WTC11 (cell line): ENCODE measurements around the gene BBS4. TPM values are rescaled to one million over a fixed set of nuclear protein-coding genes. Genes with fewer than 3 reads are reported as not detected.

Experiments used
- ATAC-seq: fragments of 200-7000 bp; cut with Tn5 transposase; 2 replicates; pipeline ENCODE4 v1.10.0; 2021; ENCODE audit warnings: mild to moderate bottlenecking, moderate library complexity
- CTCF ChIA-PET: fragments of 300-600 bp; sonication (Branson Sonifier 250); formaldehyde crosslinking; loops from one replicate; lab custom pipeline; 2021; ENCODE audit warnings: antibody characterized with exemption; lab: Charles Lee
- POLR2A ChIA-PET: fragments of 350-600 bp; sonication (Branson Sonifier 250); formaldehyde crosslinking; loops from one replicate; lab custom pipeline; 2021; ENCODE audit warnings: antibody characterized with exemption; lab: Charles Lee
- DNase-seq: peaks from one replicate; pipeline ENCODE4 v3.0.0; 2021; ENCODE audit warnings: low spot score
- H3K27ac Mint-ChIP-seq: 2 replicates; pipeline ENCODE4 v1.8.0; 2021; ENCODE audit warnings: mixed read lengths
- H3K27me3 Mint-ChIP-seq: 2 replicates; pipeline ENCODE4 v1.8.0; 2021; ENCODE audit warnings: low read depth, mild to moderate bottlenecking, moderate library complexity, mixed read lengths
- H3K36me3 Mint-ChIP-seq: 2 replicates; pipeline ENCODE4 v1.8.0; 2021; ENCODE audit warnings: mixed read lengths
- H3K4me1 Mint-ChIP-seq: 2 replicates; pipeline ENCODE4 v1.8.0; 2022; ENCODE audit warnings: mixed read lengths
- H3K4me3 Mint-ChIP-seq: 2 replicates; pipeline ENCODE4 v1.8.0; 2021; ENCODE audit warnings: mild to moderate bottlenecking, moderate library complexity, mixed read lengths
- H3K9me3 Mint-ChIP-seq: 2 replicates; pipeline ENCODE4 v1.8.0; 2021; ENCODE audit warnings: mixed read lengths
- CREB1 ChIP-seq: sonication (generic); formaldehyde crosslinking; IDR thresholded peaks from 2 replicates; pipeline ENCODE4 v1.8.0; 2023; ENCODE audit warnings: mild to moderate bottlenecking, missing genetic modification reagents
- CTCF ChIP-seq: fragments of 200-600 bp; IDR thresholded peaks from 2 replicates; pipeline ENCODE4 v1.8.0; 2022; ENCODE audit warnings: antibody characterized with exemption
- ESRRA ChIP-seq: sonication (generic); formaldehyde crosslinking; IDR thresholded peaks from 2 replicates; pipeline ENCODE4 v1.8.1; 2022; ENCODE audit warnings: mild to moderate bottlenecking, missing genetic modification reagents, borderline replicate concordance
- ETV6 ChIP-seq: sonication (generic); formaldehyde crosslinking; IDR thresholded peaks from 2 replicates; pipeline ENCODE4 v1.8.1; 2022; ENCODE audit warnings: mild to moderate bottlenecking, missing genetic modification reagents
- FOXP1 ChIP-seq: sonication (generic); formaldehyde crosslinking; IDR thresholded peaks from 2 replicates; pipeline ENCODE4 v1.8.0; 2022; ENCODE audit warnings: missing genetic modification reagents, mild to moderate bottlenecking, moderate library complexity, borderline replicate concordance
- FOXP4 ChIP-seq: sonication (generic); formaldehyde crosslinking; IDR thresholded peaks from 2 replicates; pipeline ENCODE4 v1.8.0; 2022; ENCODE audit warnings: mild to moderate bottlenecking, missing genetic modification reagents
- MLX ChIP-seq: sonication (generic); formaldehyde crosslinking; IDR thresholded peaks from 2 replicates; pipeline ENCODE4 v1.8.1; 2023; ENCODE audit warnings: mild to moderate bottlenecking, missing genetic modification reagents, moderate library complexity
- MXD4 ChIP-seq: fragments of 250-450 bp; sonication (Bioruptor Pico); IDR thresholded peaks from 2 replicates; pipeline ENCODE4 v1.8.0; 2021; ENCODE audit warnings: mild to moderate bottlenecking, moderate library complexity, borderline replicate concordance
- OVOL2 ChIP-seq: fragments of 250-450 bp; sonication (Bioruptor Pico); IDR thresholded peaks from 2 replicates; pipeline ENCODE4 v1.9.0; 2021; ENCODE audit warnings: mild to moderate bottlenecking, borderline replicate concordance
- SP1 ChIP-seq: sonication (generic); formaldehyde crosslinking; conservative IDR thresholded peaks from 2 replicates; pipeline ENCODE4 v1.8.1; 2022; ENCODE audit warnings: missing genetic modification reagents
- ZNF232 ChIP-seq: sonication (generic); formaldehyde crosslinking; IDR thresholded peaks from 2 replicates; pipeline ENCODE4 v1.8.0; 2022; ENCODE audit warnings: mild to moderate bottlenecking, missing genetic modification reagents
- ZNF396 ChIP-seq: fragments of 250-450 bp; sonication (Bioruptor Pico); IDR thresholded peaks from 2 replicates; pipeline ENCODE4 v1.8.0; 2021; ENCODE audit warnings: mild to moderate bottlenecking, moderate library complexity, borderline replicate concordance
- ZNF416 ChIP-seq: fragments of 250-450 bp; sonication (Bioruptor Pico); IDR thresholded peaks from 2 replicates; pipeline ENCODE4 v1.9.0; 2021; ENCODE audit warnings: mild to moderate bottlenecking, inconsistent platforms
- total RNA-seq: library from RNA; stranded (reverse); gene quantifications from 3 replicates; pipeline ENCODE4 v1.2.3, GENCODE V29; 2021
- TF ChIP-seq, protein P1 (sequence below): sonication (generic); formaldehyde crosslinking; IDR thresholded peaks from 2 replicates; pipeline ENCODE4 v1.8.1; 2023; ENCODE audit warnings: mild to moderate bottlenecking, missing genetic modification reagents
- TF ChIP-seq, protein P2 (sequence below): fragments of 250-450 bp; sonication (Bioruptor Pico); conservative IDR thresholded peaks from 2 replicates; pipeline ENCODE4 v1.9.0; 2021; ENCODE audit warnings: mild to moderate bottlenecking
- TF ChIP-seq, protein P3 (sequence below): fragments of 250-450 bp; sonication (Bioruptor Pico); IDR thresholded peaks from 2 replicates; pipeline ENCODE4 v1.9.0; 2021; ENCODE audit warnings: moderate library complexity, mild to moderate bottlenecking, inconsistent platforms, borderline replicate concordance
- TF ChIP-seq, protein P4 (sequence below): sonication (generic); formaldehyde crosslinking; IDR thresholded peaks from 2 replicates; pipeline ENCODE4 v1.8.1; 2022; ENCODE audit warnings: low read depth, mild to moderate bottlenecking, moderate library complexity, missing genetic modification reagents, borderline replicate concordance
- TF ChIP-seq, protein P5 (sequence below): fragments of 250-450 bp; sonication (Bioruptor Pico); IDR thresholded peaks from 2 replicates; pipeline ENCODE4 v1.9.0; 2021; ENCODE audit warnings: mild to moderate bottlenecking

The BBS4 gene
- total RNA-seq, 1 experiment from 2014 or later, result 35.6 TPM

DNA sequence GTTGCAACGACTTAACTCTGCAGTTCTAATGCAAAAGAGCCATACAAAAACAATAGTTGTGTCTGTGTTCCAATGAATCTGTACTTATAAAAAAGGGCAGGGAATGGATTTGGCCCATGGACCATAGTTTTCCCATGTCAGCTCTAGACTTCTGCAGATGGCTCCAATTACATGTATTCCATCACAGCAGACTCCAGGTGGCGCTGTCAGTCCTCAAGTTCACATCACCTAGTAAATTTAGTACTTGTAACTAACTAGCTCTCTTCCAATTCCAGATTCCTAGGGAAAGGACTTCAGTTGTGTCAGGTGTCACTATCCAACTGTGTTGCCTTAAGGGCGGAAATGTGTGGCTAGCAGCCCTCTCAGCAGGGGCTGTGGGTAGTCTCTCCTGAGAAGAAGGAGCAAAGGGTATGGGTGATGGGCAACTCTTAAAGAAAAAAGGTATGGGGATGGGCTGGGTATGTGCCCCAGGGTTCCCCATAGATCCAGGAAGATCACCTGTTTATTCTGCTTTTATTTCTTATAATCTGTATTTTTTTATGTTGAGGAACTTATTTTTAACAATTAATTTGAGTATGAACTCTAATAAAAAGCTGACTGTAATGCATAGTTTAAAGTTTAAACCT lies 36.2 kb downstream of the BBS4 start:
- H3K27ac Mint-ChIP-seq, result no peak overlapping the region

GRCh38 chr15:72724028-72724427 lies 38.0 kb downstream of the BBS4 start:
- no peak overlapping the region for H3K4me3 Mint-ChIP-seq
- H3K27me3 Mint-ChIP-seq, result no peaks in the 10 kb centered on the region
- TF ChIP-seq SP1 (CRISPR knock-in tag), result no peak
- TF ChIP-seq ZNF416 (CRISPR knock-in tag), result no peak
- no peak for TF ChIP-seq MLX (CRISPR knock-in tag)
- TF ChIP-seq FOXP4 (CRISPR knock-in tag), result no peak
- no peak for TF ChIP-seq MXD4
- TF ChIP-seq, protein P1, sequence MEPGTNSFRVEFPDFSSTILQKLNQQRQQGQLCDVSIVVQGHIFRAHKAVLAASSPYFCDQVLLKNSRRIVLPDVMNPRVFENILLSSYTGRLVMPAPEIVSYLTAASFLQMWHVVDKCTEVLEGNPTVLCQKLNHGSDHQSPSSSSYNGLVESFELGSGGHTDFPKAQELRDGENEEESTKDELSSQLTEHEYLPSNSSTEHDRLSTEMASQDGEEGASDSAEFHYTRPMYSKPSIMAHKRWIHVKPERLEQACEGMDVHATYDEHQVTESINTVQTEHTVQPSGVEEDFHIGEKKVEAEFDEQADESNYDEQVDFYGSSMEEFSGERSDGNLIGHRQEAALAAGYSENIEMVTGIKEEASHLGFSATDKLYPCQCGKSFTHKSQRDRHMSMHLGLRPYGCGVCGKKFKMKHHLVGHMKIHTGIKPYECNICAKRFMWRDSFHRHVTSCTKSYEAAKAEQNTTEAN, result no peak
- no peak for TF ChIP-seq ETV6
- TF ChIP-seq FOXP1 (CRISPR knock-in tag), result no peak
- TF ChIP-seq ESRRA (CRISPR knock-in tag), result no peak
- TF ChIP-seq, protein P2, sequence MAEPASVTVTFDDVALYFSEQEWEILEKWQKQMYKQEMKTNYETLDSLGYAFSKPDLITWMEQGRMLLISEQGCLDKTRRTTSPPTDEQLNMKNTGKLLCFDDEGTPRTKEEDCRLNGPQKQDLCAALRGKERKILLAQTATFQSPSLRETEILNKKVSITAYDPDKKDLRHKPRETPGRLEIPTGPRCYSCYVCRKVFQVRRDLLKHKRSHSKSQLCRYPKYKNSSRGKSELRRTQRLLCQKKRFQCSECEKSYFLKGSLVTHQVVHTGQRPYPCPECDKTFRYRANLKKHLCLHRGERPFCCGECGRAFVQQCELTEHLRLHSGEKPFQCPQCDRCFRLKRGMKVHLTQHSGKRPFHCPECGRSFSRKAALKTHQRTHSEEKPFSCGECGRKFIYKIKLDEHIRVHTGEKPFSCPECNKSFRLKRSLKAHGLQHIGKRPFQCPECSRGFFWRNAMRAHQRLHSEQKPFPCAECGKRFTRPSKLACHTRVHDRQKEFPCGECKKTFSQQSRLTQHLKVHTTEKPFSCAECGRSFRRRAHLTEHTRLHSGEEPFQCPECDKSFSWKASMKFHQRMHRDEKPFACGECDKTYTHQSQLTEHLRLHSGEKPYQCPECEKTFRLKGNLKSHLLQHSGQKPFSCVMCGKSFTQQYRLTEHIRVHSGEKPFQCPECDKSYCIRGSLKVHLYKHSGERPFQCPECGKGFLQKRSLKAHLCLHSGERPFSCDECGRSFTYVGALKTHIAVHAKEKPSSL, result no peak
- TF ChIP-seq, protein P3, sequence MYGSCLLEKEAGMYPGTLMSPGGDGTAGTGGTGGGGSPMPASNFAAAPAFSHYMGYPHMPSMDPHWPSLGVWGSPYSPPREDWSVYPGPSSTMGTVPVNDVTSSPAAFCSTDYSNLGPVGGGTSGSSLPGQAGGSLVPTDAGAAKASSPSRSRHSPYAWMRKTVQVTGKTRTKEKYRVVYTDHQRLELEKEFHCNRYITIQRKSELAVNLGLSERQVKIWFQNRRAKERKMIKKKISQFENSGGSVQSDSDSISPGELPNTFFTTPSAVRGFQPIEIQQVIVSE (CRISPR knock-in tag), result no peak
- TF ChIP-seq, protein P4, sequence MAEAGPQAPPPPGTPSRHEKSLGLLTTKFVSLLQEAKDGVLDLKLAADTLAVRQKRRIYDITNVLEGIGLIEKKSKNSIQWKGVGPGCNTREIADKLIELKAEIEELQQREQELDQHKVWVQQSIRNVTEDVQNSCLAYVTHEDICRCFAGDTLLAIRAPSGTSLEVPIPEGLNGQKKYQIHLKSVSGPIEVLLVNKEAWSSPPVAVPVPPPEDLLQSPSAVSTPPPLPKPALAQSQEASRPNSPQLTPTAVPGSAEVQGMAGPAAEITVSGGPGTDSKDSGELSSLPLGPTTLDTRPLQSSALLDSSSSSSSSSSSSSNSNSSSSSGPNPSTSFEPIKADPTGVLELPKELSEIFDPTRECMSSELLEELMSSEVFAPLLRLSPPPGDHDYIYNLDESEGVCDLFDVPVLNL (CRISPR knock-in tag), result no peak
- TF ChIP-seq ZNF232 (CRISPR knock-in tag), result no peak
- TF ChIP-seq, protein P5, sequence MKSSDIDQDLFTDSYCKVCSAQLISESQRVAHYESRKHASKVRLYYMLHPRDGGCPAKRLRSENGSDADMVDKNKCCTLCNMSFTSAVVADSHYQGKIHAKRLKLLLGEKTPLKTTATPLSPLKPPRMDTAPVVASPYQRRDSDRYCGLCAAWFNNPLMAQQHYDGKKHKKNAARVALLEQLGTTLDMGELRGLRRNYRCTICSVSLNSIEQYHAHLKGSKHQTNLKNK (CRISPR knock-in tag), result no peak
- no peak for TF ChIP-seq CREB1
- no peak for TF ChIP-seq OVOL2 (CRISPR knock-in tag)
- peaks cover 23% of the 10 kb centered on the region for H3K36me3 Mint-ChIP-seq
- CTCF ChIA-PET, result interaction anchor here (1.1 kb wide), 1 partner anchor 27 kb away, joined by 3 read pairs; no protein-coding TSS in a partner anchor
- no peak overlapping the region for H3K27ac Mint-ChIP-seq
- DNase-seq (no peak), ATAC-seq (no peak)
- no peaks in the 10 kb centered on the region for H3K9me3 Mint-ChIP-seq
- POLR2A ChIA-PET, result no interaction called here
- peaks cover 19% of the 10 kb centered on the region for H3K4me1 Mint-ChIP-seq

More for the DNA sequence above, 36.2 kb downstream of the BBS4 start:
- TF ChIP-seq CTCF (peak; percentile 82), ZNF396 (CRISPR knock-in tag) (no peak)
- CTCF ChIA-PET, result interaction anchor here (0.6 to 1.8 kb wide), 57 partner anchors 9 to 895 kb away, joined by 3 to 17 read pairs (median 4); partner anchors contain the start of genes BBS4 and HIGD2B
- DNase-seq (peak; percentile 82), ATAC-seq (peak; percentile 94)
- POLR2A ChIA-PET, result no interaction called here
- peaks cover 14% of the 10 kb centered on the region for H3K4me1 Mint-ChIP-seq
- peaks cover 30% of the 10 kb centered on the region for H3K36me3 Mint-ChIP-seq
- H3K4me3 Mint-ChIP-seq, result no peak overlapping the region
- H3K27me3 Mint-ChIP-seq, result no peaks in the 10 kb centered on the region
- no peaks in the 10 kb centered on the region for H3K9me3 Mint-ChIP-seq
